HEK293 (cell line): ENCODE data around the gene PI16.
A peak's percentile ranks its signal among the peaks of the same experiment; 100 is the strongest.

ENCODE experiments used
- CTCF ChIA-PET: fragments of 350-600 bp; formaldehyde crosslinking; extraction: SDS; loops from one replicate; lab custom pipeline; 2021; ENCODE audit warnings: antibody characterized with exemption; lab: Yijun Ruan, JAX
- POLR2A ChIA-PET: fragments of 300-600 bp; formaldehyde crosslinking; extraction: SDS; loops from one replicate; lab custom pipeline; 2020; ENCODE audit warnings: antibody characterized with exemption, inconsistent platforms; lab: Yijun Ruan, JAX
- H3K27ac ChIP-seq: fragments of 200-500 bp; sonication (Bioruptor generic); 2 replicates; pipeline ENCODE4 v1.5.1; 2014; ENCODE audit warnings: low read depth, low read length, control low read depth, inconsistent platforms; ENCODE audit errors: extremely low read depth
- H3K36me3 ChIP-seq, 2 experiments: fragments of 200-500 bp in 1 of 2; sonication (Bioruptor generic) in 1 of 2; 1 replicate in 1 of 2; 2 replicates in 1 of 2; pipeline ENCODE4 v1.5.1; 2014 to 2017; ENCODE audit warnings: inconsistent platforms in 2 of 2, low read length in 2 of 2; ENCODE audit not compliant: control insufficient read depth in 2 of 2, insufficient read depth in 1 of 2
- H3K4me1 ChIP-seq: fragments of 200-500 bp; sonication (Bioruptor generic); 2 replicates; pipeline ENCODE4 v1.5.1; 2014; ENCODE audit warnings: mild to moderate bottlenecking, low read length, inconsistent platforms; ENCODE audit not compliant: control insufficient read depth, insufficient read depth
- H3K4me3 ChIP-seq: 2 replicates; pipeline ENCODE4 v1.5.1; 2011; ENCODE audit warnings: low read depth, mild to moderate bottlenecking, control low read depth, low read length, moderate library complexity
- H3K9me3 ChIP-seq: fragments of 200-500 bp; sonication (Bioruptor generic); 2 replicates; pipeline ENCODE4 v1.5.1; 2014; ENCODE audit warnings: low read depth, low read length, inconsistent platforms; ENCODE audit not compliant: control insufficient read depth, insufficient read depth
- HOXD13 ChIP-seq: sonication (generic); formaldehyde crosslinking; IDR thresholded peaks from 2 replicates; pipeline ENCODE4 v1.8.0; 2022; ENCODE audit warnings: missing genetic modification reagents, borderline replicate concordance
- KLF9 ChIP-seq: fragments of 450-650 bp; formaldehyde crosslinking; IDR thresholded peaks from 2 replicates; pipeline ENCODE4 v1.5.1; 2016; ENCODE audit warnings: missing biosample characterization, missing genetic modification characterization, low read depth
- WT1 ChIP-seq: fragments of 450-650 bp; formaldehyde crosslinking; IDR thresholded peaks from 2 replicates; pipeline ENCODE4 v1.5.1; 2016; ENCODE audit warnings: missing biosample characterization, missing genetic modification characterization
- ZBTB11 ChIP-seq: fragments of 450-650 bp; formaldehyde crosslinking; conservative IDR thresholded peaks from 2 replicates; pipeline ENCODE4 v1.5.1; 2016; ENCODE audit warnings: low read depth, missing biosample characterization, missing genetic modification characterization
- ZBTB49 ChIP-seq: fragments of 450-650 bp; formaldehyde crosslinking; IDR thresholded peaks from 2 replicates; pipeline ENCODE4 v1.5.1; 2016; ENCODE audit warnings: missing biosample characterization, missing genetic modification characterization, low read depth
- ZFHX2 ChIP-seq: fragments of 450-650 bp; formaldehyde crosslinking; conservative IDR thresholded peaks from 2 replicates; pipeline ENCODE4 v1.5.1; 2016; ENCODE audit warnings: missing biosample characterization, missing genetic modification characterization
- ZNF132 ChIP-seq: fragments of 450-650 bp; formaldehyde crosslinking; IDR thresholded peaks from 2 replicates; pipeline ENCODE4 v1.5.1; 2017; ENCODE audit warnings: missing biosample characterization, missing genetic modification characterization, borderline replicate concordance
- ZNF302 ChIP-seq: fragments of 450-650 bp; formaldehyde crosslinking; IDR thresholded peaks from 2 replicates; pipeline ENCODE4 v1.5.1; 2016; ENCODE audit warnings: missing biosample characterization, missing genetic modification characterization, low read depth
- ZNF391 ChIP-seq: fragments of 450-650 bp; formaldehyde crosslinking; IDR thresholded peaks from 2 replicates; pipeline ENCODE4 v1.5.1; 2016; ENCODE audit warnings: low read depth, missing biosample characterization, missing genetic modification characterization, borderline replicate concordance
- ZNF394 ChIP-seq: fragments of 450-650 bp; formaldehyde crosslinking; IDR thresholded peaks from 2 replicates; pipeline ENCODE4 v1.5.1; 2016; ENCODE audit warnings: missing biosample characterization, missing genetic modification characterization, mild to moderate bottlenecking, moderate library complexity, borderline replicate concordance
- ZNF433 ChIP-seq: fragments of 450-650 bp; formaldehyde crosslinking; IDR thresholded peaks from 2 replicates; pipeline ENCODE4 v1.5.1; 2016; ENCODE audit warnings: missing biosample characterization, missing genetic modification characterization, low read depth
- ZNF48 ChIP-seq: fragments of 450-650 bp; formaldehyde crosslinking; IDR thresholded peaks from 2 replicates; pipeline ENCODE4 v1.5.1; 2016; ENCODE audit warnings: missing biosample characterization, missing genetic modification characterization
- ZNF501 ChIP-seq: fragments of 450-650 bp; formaldehyde crosslinking; IDR thresholded peaks from 2 replicates; pipeline ENCODE4 v1.5.1; 2016; ENCODE audit warnings: missing biosample characterization, missing genetic modification characterization
- ZNF585B ChIP-seq: fragments of 450-650 bp; formaldehyde crosslinking; IDR thresholded peaks from 2 replicates; pipeline ENCODE4 v1.5.1; 2016; ENCODE audit warnings: missing biosample characterization, missing genetic modification characterization
- ZNF596 ChIP-seq: fragments of 450-650 bp; IDR thresholded peaks from 2 replicates; pipeline ENCODE4 v1.5.0; 2018; ENCODE audit warnings: missing biosample characterization, mild to moderate bottlenecking, missing genetic modification characterization, moderate library complexity
- ZNF621 ChIP-seq: fragments of 450-650 bp; formaldehyde crosslinking; IDR thresholded peaks from 2 replicates; pipeline ENCODE4 v1.5.1; 2017; ENCODE audit warnings: missing biosample characterization, missing genetic modification characterization
- ZNF629 ChIP-seq: fragments of 450-650 bp; formaldehyde crosslinking; IDR thresholded peaks from 2 replicates; pipeline ENCODE4 v1.5.1; 2017; ENCODE audit warnings: missing biosample characterization, missing genetic modification characterization
- ZNF707 ChIP-seq: fragments of 450-650 bp; formaldehyde crosslinking; IDR thresholded peaks from 2 replicates; pipeline ENCODE4 v1.5.1; 2016; ENCODE audit warnings: missing biosample characterization, missing genetic modification characterization
- ZNF776 ChIP-seq: fragments of 450-650 bp; formaldehyde crosslinking; IDR thresholded peaks from 2 replicates; pipeline ENCODE4 v1.5.0; 2017; ENCODE audit warnings: missing biosample characterization, missing genetic modification characterization, borderline replicate concordance
- ZNF777 ChIP-seq: fragments of 450-650 bp; formaldehyde crosslinking; IDR thresholded peaks from 2 replicates; pipeline ENCODE4 v1.5.1; 2017; ENCODE audit warnings: missing biosample characterization, missing genetic modification characterization, borderline replicate concordance
- ZNF791 ChIP-seq: fragments of 450-650 bp; formaldehyde crosslinking; IDR thresholded peaks from 2 replicates; pipeline ENCODE4 v1.5.1; 2016; ENCODE audit warnings: missing biosample characterization, missing genetic modification characterization
- ZNF792 ChIP-seq: fragments of 450-650 bp; formaldehyde crosslinking; IDR thresholded peaks from 2 replicates; pipeline ENCODE4 v1.5.1; 2016; ENCODE audit warnings: missing biosample characterization, missing genetic modification characterization
- ZSCAN30 ChIP-seq: fragments of 450-650 bp; IDR thresholded peaks from 2 replicates; pipeline ENCODE4 v1.5.1; 2018; ENCODE audit warnings: missing biosample characterization, mild to moderate bottlenecking, missing genetic modification characterization, moderate library complexity
- TF ChIP-seq, protein P1 (sequence below): fragments of 450-650 bp; formaldehyde crosslinking; IDR thresholded peaks from 2 replicates; pipeline ENCODE4 v1.5.1; 2017; ENCODE audit warnings: missing biosample characterization, missing genetic modification characterization
- TF ChIP-seq, protein P2 (sequence below): fragments of 450-650 bp; formaldehyde crosslinking; IDR thresholded peaks from 2 replicates; pipeline ENCODE4 v1.5.1; 2016; ENCODE audit warnings: missing biosample characterization, missing genetic modification characterization
- TF ChIP-seq, protein P3 (sequence below): fragments of 450-650 bp; formaldehyde crosslinking; IDR thresholded peaks from 2 replicates; pipeline ENCODE4 v1.5.1; 2017; ENCODE audit warnings: missing biosample characterization, missing genetic modification characterization

The PI16 gene

GRCh38 chr6:36985808-36986703 is 31.5 kb downstream of the PI16 start, which contains the start of gene MTCH1:
TSS of gene MTCH1 (minus strand) at chr6:36986196. CDS start at chr6:36986173, 23 bp downstream.
- ChIA-PET CTCF (interaction anchor here (0.6 to 5.1 kb wide), 5 partner anchors 33 to 225 kb away, joined by 3 to 41 read pairs (median 3); no protein-coding TSS in a partner anchor), POLR2A (interaction anchor here (0.5 to 1.8 kb wide), 34 partner anchors 10 to 406 kb away, joined by 3 to 20 read pairs (median 4); partner anchors contain the start of genes C6orf89, CDKN1A, PIM1 and PPIL1)
- no peaks in the 10 kb centered on the region for H3K9me3 ChIP-seq
- peak within 1 kb of the TSS; percentile 92 for H3K27ac ChIP-seq
- peaks cover 0 to 13% of the 10 kb centered on the region in 2 experiments; a peak in 2 of 3 replicates for H3K36me3 ChIP-seq
- peaks cover 12% of the 10 kb centered on the region for H3K4me1 ChIP-seq
- peak within 1 kb of the TSS; percentile 77 for H3K4me3 ChIP-seq
- TF ChIP-seq ZNF302 (tag by site-specific recombination) (no peak), ZNF777 (no peak), ZSCAN30 (tag by site-specific recombination) (peak; percentile 93), WT1 (0 out of 2 replicates have a peak, but pooled peaks have one; percentile 21), ZBTB11 (tag by site-specific recombination) (peak; percentile 51), HOXD13 (CRISPR knock-in tag) (no peak), ZNF391 (tag by site-specific recombination) (no peak), ZNF707 (tag by site-specific recombination) (no peak), KLF9 (tag by site-specific recombination) (peak; percentile 97), ZNF433 (tag by site-specific recombination) (no peak), ZNF501 (tag by site-specific recombination) (0 out of 2 replicates have a peak, but pooled peaks have one; percentile 33), ZNF132 (tag by site-specific recombination) (no peak), ZNF596 (no peak; the same call in 1 of the 2 replicates), ZNF629 (tag by site-specific recombination) (no peak), ZBTB49 (no peak), ZNF791 (tag by site-specific recombination) (no peak), ZNF585B (tag by site-specific recombination) (no peak), ZNF776 (no peak), ZNF792 (tag by site-specific recombination) (no peak), ZNF394 (no peak), ZNF48 (tag by site-specific recombination) (no peak), ZFHX2 (tag by site-specific recombination) (peak; percentile 65), ZNF621 (tag by site-specific recombination) (no peak)
- TF ChIP-seq, protein P1, sequence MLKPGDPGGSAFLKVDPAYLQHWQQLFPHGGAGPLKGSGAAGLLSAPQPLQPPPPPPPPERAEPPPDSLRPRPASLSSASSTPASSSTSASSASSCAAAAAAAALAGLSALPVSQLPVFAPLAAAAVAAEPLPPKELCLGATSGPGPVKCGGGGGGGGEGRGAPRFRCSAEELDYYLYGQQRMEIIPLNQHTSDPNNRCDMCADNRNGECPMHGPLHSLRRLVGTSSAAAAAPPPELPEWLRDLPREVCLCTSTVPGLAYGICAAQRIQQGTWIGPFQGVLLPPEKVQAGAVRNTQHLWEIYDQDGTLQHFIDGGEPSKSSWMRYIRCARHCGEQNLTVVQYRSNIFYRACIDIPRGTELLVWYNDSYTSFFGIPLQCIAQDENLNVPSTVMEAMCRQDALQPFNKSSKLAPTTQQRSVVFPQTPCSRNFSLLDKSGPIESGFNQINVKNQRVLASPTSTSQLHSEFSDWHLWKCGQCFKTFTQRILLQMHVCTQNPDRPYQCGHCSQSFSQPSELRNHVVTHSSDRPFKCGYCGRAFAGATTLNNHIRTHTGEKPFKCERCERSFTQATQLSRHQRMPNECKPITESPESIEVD (tag by site-specific recombination) = no peak
- TF ChIP-seq, protein P2, sequence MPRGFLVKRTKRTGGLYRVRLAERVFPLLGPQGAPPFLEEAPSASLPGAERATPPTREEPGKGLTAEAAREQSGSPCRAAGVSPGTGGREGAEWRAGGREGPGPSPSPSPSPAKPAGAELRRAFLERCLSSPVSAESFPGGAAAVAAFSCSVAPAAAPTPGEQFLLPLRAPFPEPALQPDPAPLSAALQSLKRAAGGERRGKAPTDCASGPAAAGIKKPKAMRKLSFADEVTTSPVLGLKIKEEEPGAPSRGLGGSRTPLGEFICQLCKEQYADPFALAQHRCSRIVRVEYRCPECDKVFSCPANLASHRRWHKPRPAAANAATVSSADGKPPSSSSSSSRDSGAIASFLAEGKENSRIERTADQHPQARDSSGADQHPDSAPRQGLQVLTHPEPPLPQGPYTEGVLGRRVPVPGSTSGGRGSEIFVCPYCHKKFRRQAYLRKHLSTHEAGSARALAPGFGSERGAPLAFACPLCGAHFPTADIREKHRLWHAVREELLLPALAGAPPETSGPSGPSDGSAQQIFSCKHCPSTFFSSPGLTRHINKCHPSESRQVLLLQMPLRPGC = no peak
- TF ChIP-seq, protein P3, sequence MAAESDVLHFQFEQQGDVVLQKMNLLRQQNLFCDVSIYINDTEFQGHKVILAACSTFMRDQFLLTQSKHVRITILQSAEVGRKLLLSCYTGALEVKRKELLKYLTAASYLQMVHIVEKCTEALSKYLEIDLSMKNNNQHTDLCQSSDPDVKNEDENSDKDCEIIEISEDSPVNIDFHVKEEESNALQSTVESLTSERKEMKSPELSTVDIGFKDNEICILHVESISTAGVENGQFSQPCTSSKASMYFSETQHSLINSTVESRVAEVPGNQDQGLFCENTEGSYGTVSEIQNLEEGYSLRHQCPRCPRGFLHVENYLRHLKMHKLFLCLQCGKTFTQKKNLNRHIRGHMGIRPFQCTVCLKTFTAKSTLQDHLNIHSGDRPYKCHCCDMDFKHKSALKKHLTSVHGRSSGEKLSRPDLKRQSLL (tag by site-specific recombination) = peak; percentile 92
